ENCODE measurements around the gene TENM4. TPM values are rescaled to one million over a fixed set of nuclear protein-coding genes. Genes with fewer than 3 reads are reported as not detected.

Gene TENM4
- total and polyA plus RNA-seq, 10 of the 15 experiments (the other 5 are each of a cell fraction or from before 2014, with no cell fraction given), result 0.03 to 0.12 (median 0.06) TPM; not detected in 7

DNA sequence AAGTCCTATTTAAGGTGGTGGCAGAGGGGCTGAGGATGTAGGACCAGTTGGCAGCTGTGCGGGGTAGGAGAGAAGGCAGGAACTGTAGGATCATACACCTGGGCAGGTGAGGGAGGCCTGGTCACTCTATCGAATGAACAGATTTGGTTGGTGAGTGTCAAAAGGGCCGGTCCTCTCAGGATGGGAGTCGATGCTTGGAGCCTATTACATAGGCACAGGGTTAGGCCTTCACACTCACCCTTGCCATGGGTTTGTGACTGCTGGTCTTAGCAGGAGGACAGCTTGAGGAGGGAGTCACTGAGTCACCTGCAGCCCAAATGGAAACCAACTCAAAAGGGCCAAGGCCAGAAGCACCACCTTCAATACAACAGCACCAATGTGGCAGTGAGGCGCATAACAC lies 786.0 kb downstream of the TENM4 start:
- ChIA-PET CTCF (interaction anchor here (3.6 kb wide), 1 partner anchor 9 kb away, joined by 19 read pairs; no protein-coding TSS in a partner anchor), POLR2A (no interaction called here), SMC1A (ENCODE audit: uncharacterized antibody, unreplicated experiment) (no interaction called here), RAD21 (ENCODE audit: unreplicated experiment) (no interaction called here)
- TF ChIP-seq, protein P1, sequence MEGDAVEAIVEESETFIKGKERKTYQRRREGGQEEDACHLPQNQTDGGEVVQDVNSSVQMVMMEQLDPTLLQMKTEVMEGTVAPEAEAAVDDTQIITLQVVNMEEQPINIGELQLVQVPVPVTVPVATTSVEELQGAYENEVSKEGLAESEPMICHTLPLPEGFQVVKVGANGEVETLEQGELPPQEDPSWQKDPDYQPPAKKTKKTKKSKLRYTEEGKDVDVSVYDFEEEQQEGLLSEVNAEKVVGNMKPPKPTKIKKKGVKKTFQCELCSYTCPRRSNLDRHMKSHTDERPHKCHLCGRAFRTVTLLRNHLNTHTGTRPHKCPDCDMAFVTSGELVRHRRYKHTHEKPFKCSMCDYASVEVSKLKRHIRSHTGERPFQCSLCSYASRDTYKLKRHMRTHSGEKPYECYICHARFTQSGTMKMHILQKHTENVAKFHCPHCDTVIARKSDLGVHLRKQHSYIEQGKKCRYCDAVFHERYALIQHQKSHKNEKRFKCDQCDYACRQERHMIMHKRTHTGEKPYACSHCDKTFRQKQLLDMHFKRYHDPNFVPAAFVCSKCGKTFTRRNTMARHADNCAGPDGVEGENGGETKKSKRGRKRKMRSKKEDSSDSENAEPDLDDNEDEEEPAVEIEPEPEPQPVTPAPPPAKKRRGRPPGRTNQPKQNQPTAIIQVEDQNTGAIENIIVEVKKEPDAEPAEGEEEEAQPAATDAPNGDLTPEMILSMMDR (IDR thresholded peaks at IDR 0.05 in 2 of 3, conservative IDR thresholded peaks at IDR 0.05 in 1 of 3; ENCODE audit: control insufficient read depth in 2 of 3, extremely low read depth in 1 of 3, insufficient read depth in 1 of 3, low read depth in 3 of 3, low read length in 3 of 3), result no peak
- 34% methylated on average over 5 of the region's 5 CpGs for WGBS (ENCODE audit: insufficient coverage, insufficient replicate concordance, low lambda C conversion rate, missing lambda C conversion rate)
- no peaks in the 10 kb centered on the region for H3K36me3 ChIP-seq (ENCODE audit: control insufficient read depth in 2 of 2, insufficient read depth in 2 of 2, low read length in 1 of 2)
- H3K27ac ChIP-seq (ENCODE audit: control insufficient read depth, insufficient read depth), result no peak overlapping the region
- DNase-seq (ENCODE audit: low read depth, low spot score) (no peak), ATAC-seq (no peak), FAIRE-seq (no peak)
- no peaks in the 10 kb centered on the region for H3K4me1 ChIP-seq (ENCODE audit: control insufficient read depth, insufficient read depth, low read length)
- no peak overlapping the region for H3K4me3 ChIP-seq
- no peak overlapping the region for H2AFZ ChIP-seq (ENCODE audit: control insufficient read depth, low read depth, low read length)
- peaks cover 0 to 4% of the 10 kb centered on the region in 2 experiments; a peak in 2 of 4 replicates for H3K27me3 ChIP-seq (replicated peaks in 1 of 2; ENCODE audit: control insufficient read depth in 2 of 2, insufficient read depth in 2 of 2, low read length in 1 of 2)
- H3K9ac ChIP-seq (ENCODE audit: control insufficient read depth, insufficient read depth, low read length), result no peak overlapping the region
- in situ Hi-C loops (cut with MboI), result no loop called here
- H4K20me1 ChIP-seq (ENCODE audit: control insufficient read depth, insufficient read depth), result no peaks in the 10 kb centered on the region
- BruUV-seq (replicated peaks), result no TSS peak
- no peak overlapping the region for H3K4me2 ChIP-seq (ENCODE audit: control insufficient read depth, insufficient read depth)
- H3K9me3 ChIP-seq (replicated peaks; ENCODE audit: control insufficient read depth, insufficient read depth, low read length), result no peaks in the 10 kb centered on the region
- intact Hi-C loops (cut with micrococcal nuclease; ENCODE audit: unreplicated experiment), result no loop called here
- H3K79me2 ChIP-seq (ENCODE audit: control insufficient read depth, insufficient read depth, low read length), result no peaks in the 10 kb centered on the region

DNA sequence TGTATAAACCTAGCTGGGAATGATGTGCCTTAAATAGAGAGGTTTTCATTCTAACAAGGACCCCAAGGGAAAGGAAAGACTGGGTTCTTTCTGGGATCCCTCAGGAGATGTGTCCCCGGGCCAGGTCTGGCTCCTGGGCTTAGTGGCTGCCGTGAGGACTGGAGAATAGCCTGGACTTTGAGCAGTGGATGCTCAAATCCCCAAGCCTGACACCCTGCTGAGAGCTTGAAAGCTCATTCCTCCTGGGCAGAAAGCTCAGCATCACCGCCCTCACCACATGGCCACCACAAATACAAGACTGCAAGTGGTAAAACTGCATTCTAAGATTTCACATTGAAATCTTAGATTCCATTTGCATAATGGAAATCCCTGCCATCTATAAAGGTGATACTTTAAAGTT lies 786.8 kb downstream of the TENM4 start:
- H3K4me1 ChIP-seq (ENCODE audit: control insufficient read depth, insufficient read depth, low read length), result no peaks in the 10 kb centered on the region
- no peak overlapping the region for H2AFZ ChIP-seq (ENCODE audit: control insufficient read depth, low read depth, low read length)
- no peak overlapping the region for H3K9ac ChIP-seq (ENCODE audit: control insufficient read depth, insufficient read depth, low read length)
- H3K27me3 ChIP-seq (replicated peaks in 1 of 2; ENCODE audit: control insufficient read depth in 2 of 2, insufficient read depth in 2 of 2, low read length in 1 of 2), result peaks cover 0 to 2% of the 10 kb centered on the region in 2 experiments; a peak in 2 of 4 replicates
- no peaks in the 10 kb centered on the region for H3K79me2 ChIP-seq (ENCODE audit: control insufficient read depth, insufficient read depth, low read length)
- ATAC-seq (no peak), DNase-seq (ENCODE audit: low read depth, low spot score) (no peak), FAIRE-seq (no peak)
- H3K4me2 ChIP-seq (ENCODE audit: control insufficient read depth, insufficient read depth), result no peak overlapping the region
- no peak overlapping the region for H3K4me3 ChIP-seq
- in situ Hi-C loops (cut with MboI), result no loop called here
- WGBS (ENCODE audit: insufficient coverage, insufficient replicate concordance, low lambda C conversion rate, missing lambda C conversion rate), result 12% methylated on average over 3 of the region's 3 CpGs
- CTCF ChIA-PET, result interaction anchor here (3.6 kb wide), 1 partner anchor 8 kb away, joined by 19 read pairs; no protein-coding TSS in a partner anchor
- intact Hi-C loops (cut with micrococcal nuclease; ENCODE audit: unreplicated experiment), result no loop called here
- RAD21 ChIA-PET (ENCODE audit: unreplicated experiment), result no interaction called here
- no peaks in the 10 kb centered on the region for H3K9me3 ChIP-seq (replicated peaks; ENCODE audit: control insufficient read depth, insufficient read depth, low read length)
- POLR2A ChIA-PET, result no interaction called here
- no peaks in the 10 kb centered on the region for H4K20me1 ChIP-seq (ENCODE audit: control insufficient read depth, insufficient read depth)
- BruUV-seq (replicated peaks), result no TSS peak
- SMC1A ChIA-PET (ENCODE audit: uncharacterized antibody, unreplicated experiment), result no interaction called here
- no peaks in the 10 kb centered on the region for H3K36me3 ChIP-seq (ENCODE audit: control insufficient read depth in 2 of 2, insufficient read depth in 2 of 2, low read length in 1 of 2)
- H3K27ac ChIP-seq (ENCODE audit: control insufficient read depth, insufficient read depth), result no peak overlapping the region
- TF ChIP-seq SREBF1 (IDR thresholded peaks at IDR 0.05; ENCODE audit: low read length), result no peak
- TF ChIP-seq ESRRA (IDR thresholded peaks at IDR 0.05; ENCODE audit: low read length), result no peak
- no peak for TF ChIP-seq SREBF2 (IDR thresholded peaks at IDR 0.05; ENCODE audit: low read length)
- TF ChIP-seq, protein P2, sequence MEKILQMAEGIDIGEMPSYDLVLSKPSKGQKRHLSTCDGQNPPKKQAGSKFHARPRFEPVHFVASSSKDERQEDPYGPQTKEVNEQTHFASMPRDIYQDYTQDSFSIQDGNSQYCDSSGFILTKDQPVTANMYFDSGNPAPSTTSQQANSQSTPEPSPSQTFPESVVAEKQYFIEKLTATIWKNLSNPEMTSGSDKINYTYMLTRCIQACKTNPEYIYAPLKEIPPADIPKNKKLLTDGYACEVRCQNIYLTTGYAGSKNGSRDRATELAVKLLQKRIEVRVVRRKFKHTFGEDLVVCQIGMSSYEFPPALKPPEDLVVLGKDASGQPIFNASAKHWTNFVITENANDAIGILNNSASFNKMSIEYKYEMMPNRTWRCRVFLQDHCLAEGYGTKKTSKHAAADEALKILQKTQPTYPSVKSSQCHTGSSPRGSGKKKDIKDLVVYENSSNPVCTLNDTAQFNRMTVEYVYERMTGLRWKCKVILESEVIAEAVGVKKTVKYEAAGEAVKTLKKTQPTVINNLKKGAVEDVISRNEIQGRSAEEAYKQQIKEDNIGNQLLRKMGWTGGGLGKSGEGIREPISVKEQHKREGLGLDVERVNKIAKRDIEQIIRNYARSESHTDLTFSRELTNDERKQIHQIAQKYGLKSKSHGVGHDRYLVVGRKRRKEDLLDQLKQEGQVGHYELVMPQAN (conservative IDR thresholded peaks at IDR 0.05), result no peak
- TF ChIP-seq CHD2 (IDR thresholded peaks at IDR 0.05; ENCODE audit: borderline replicate concordance, low read depth, low read length), result no peak
- TF ChIP-seq, protein P3, sequence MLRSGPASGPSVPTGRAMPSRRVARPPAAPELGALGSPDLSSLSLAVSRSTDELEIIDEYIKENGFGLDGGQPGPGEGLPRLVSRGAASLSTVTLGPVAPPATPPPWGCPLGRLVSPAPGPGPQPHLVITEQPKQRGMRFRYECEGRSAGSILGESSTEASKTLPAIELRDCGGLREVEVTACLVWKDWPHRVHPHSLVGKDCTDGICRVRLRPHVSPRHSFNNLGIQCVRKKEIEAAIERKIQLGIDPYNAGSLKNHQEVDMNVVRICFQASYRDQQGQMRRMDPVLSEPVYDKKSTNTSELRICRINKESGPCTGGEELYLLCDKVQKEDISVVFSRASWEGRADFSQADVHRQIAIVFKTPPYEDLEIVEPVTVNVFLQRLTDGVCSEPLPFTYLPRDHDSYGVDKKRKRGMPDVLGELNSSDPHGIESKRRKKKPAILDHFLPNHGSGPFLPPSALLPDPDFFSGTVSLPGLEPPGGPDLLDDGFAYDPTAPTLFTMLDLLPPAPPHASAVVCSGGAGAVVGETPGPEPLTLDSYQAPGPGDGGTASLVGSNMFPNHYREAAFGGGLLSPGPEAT (IDR thresholded peaks at IDR 0.05; ENCODE audit: low read depth), result no peak
- TF ChIP-seq, protein P4, sequence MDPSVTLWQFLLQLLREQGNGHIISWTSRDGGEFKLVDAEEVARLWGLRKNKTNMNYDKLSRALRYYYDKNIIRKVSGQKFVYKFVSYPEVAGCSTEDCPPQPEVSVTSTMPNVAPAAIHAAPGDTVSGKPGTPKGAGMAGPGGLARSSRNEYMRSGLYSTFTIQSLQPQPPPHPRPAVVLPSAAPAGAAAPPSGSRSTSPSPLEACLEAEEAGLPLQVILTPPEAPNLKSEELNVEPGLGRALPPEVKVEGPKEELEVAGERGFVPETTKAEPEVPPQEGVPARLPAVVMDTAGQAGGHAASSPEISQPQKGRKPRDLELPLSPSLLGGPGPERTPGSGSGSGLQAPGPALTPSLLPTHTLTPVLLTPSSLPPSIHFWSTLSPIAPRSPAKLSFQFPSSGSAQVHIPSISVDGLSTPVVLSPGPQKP (IDR thresholded peaks at IDR 0.05; ENCODE audit: low read depth, low read length), result no peak
- no peak for TF ChIP-seq SMC3 (IDR thresholded peaks at IDR 0.05; ENCODE audit: borderline replicate concordance, low read length)
- no peak for TF ChIP-seq SP1 (IDR thresholded peaks at IDR 0.05; ENCODE audit: low read depth, low read length)
